Measurements from ENCODE around the gene EDIL3. TPM values are rescaled to one million over a fixed set of nuclear protein-coding genes. Genes with fewer than 3 reads are reported as not detected.
A peak's percentile ranks its signal among the peaks of the same experiment; 100 is the strongest.

EDIL3 gene
- total RNA-seq, 2 donors from 2014 or later, result 2.2 to 17.5 TPM

GRCh38 chr5:84086511-84086910 lies 298.2 kb downstream of the EDIL3 start:
- Mint-ChIP-seq H3K36me3 (ENCODE audit: low read depth) (no peaks in the 10 kb centered on the region), H3K4me1 (peaks cover 12% of the 10 kb centered on the region), H3K9me3 (no peaks in the 10 kb centered on the region), H3K27me3 (ENCODE audit: insufficient read depth) (peaks cover 3% of the 10 kb centered on the region), H3K27ac (no peak overlapping the region), H3K4me3 (no peak overlapping the region)
- no peak overlapping the region for H3K4me3 ChIP-seq (ENCODE audit: low read length)
- TF ChIP-seq CTCF (conservative IDR thresholded peaks at IDR 0.05), result no peak
- H3K27me3 ChIP-seq (ENCODE audit: control insufficient read depth, insufficient read depth, low read length, poor library complexity, severe bottlenecking), result no peaks in the 10 kb centered on the region
- no peaks in the 10 kb centered on the region for H3K4me1 ChIP-seq (ENCODE audit: control insufficient read depth, insufficient read depth, low read length)
- no peaks in the 10 kb centered on the region for H3K9me3 ChIP-seq (ENCODE audit: control insufficient read depth, low read length)
- DNase-seq, result no peak
- whole genome bisulfite sequencing, 2 experiments (ENCODE audit: insufficient coverage in 1 of 2, insufficient read length in 1 of 2), result 88 to 91% methylated on average over 5 to 6 of the region's 6 CpGs
- no peak overlapping the region for H3K27ac ChIP-seq (ENCODE audit: low read depth, low read length)
- H3K9ac ChIP-seq (ENCODE audit: extremely low read depth, low read length, poor library complexity, severe bottlenecking), result no peak overlapping the region
- H3K36me3 ChIP-seq (ENCODE audit: control insufficient read depth, insufficient read depth, low read length), result no peaks in the 10 kb centered on the region

DNA sequence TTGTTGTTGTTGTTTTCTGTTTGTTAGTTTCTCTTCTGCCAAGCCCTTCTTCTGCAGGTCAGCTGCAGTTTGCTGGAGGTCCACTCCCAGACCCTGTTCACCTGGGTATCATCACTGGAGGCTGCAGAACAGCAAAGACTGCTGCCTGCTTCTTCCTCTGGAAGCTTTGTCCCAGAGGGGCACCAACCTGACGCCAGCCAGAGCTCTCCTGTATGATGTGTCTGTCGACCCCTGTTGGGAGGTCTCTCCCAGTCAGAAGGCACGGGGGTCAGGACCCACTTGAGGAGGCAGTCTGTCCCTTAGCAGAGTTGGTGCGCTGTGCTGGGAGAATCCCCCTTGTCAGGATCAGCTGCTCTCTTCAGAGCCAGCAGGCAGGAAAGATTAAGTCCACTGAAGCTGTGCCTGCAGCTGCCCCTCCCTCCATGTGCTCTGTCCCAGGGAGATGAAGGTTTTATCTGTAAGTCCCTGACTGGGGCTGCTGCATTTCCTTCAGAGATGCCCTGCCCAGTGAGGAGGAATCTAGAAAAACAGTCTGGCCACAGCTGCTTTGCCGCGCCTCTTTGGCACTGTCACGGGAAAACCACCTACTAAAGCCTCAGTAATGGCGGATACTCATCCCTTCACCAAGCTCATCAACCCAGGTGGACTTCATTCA lies 299.2 kb downstream of the EDIL3 start:
- Histone ChIP-seq H3K4me3 (ENCODE audit: low read length) (no peak overlapping the region), H3K27ac (ENCODE audit: low read depth, low read length) (no peak overlapping the region), H3K27me3 (ENCODE audit: control insufficient read depth, insufficient read depth, low read length, poor library complexity, severe bottlenecking) (no peaks in the 10 kb centered on the region), H3K9ac (ENCODE audit: extremely low read depth, low read length, poor library complexity, severe bottlenecking) (no peak overlapping the region), H3K4me1 (ENCODE audit: control insufficient read depth, insufficient read depth, low read length) (no peaks in the 10 kb centered on the region), H3K9me3 (ENCODE audit: control insufficient read depth, low read length) (no peaks in the 10 kb centered on the region), H3K36me3 (ENCODE audit: control insufficient read depth, insufficient read depth, low read length) (no peaks in the 10 kb centered on the region)
- Mint-ChIP-seq H3K9me3 (no peaks in the 10 kb centered on the region), H3K36me3 (ENCODE audit: low read depth) (no peaks in the 10 kb centered on the region), H3K27me3 (ENCODE audit: insufficient read depth) (peaks cover 3% of the 10 kb centered on the region), H3K4me1 (peaks cover 8% of the 10 kb centered on the region), H3K4me3 (no peak overlapping the region), H3K27ac (no peak overlapping the region)
- TF ChIP-seq CTCF (conservative IDR thresholded peaks at IDR 0.05), result no peak
- peak; percentile 52 for DNase-seq
- WGBS, 2 experiments (ENCODE audit: insufficient coverage in 1 of 2, insufficient read length in 1 of 2), result 86 to 95% methylated on average over 7 to 8 of the region's 8 CpGs

- 89 to 100% methylated on average over 1 of the region's 1 CpG for WGBS, 2 experiments (ENCODE audit: insufficient coverage in 1 of 2, insufficient read length in 1 of 2)
- no peak overlapping the region for H3K9ac ChIP-seq (ENCODE audit: extremely low read depth, low read length, poor library complexity, severe bottlenecking)
- H3K4me1 Mint-ChIP-seq, result peaks cover 8% of the 10 kb centered on the region
- H3K27me3 Mint-ChIP-seq (ENCODE audit: insufficient read depth), result no peaks in the 10 kb centered on the region
- H3K4me3 Mint-ChIP-seq, result no peak overlapping the region
- no peaks in the 10 kb centered on the region for H3K36me3 Mint-ChIP-seq (ENCODE audit: low read depth)
- no peak overlapping the region for H3K4me3 ChIP-seq (ENCODE audit: low read length)
- H3K27ac ChIP-seq (ENCODE audit: low read depth, low read length), result no peak overlapping the region
- no peaks in the 10 kb centered on the region for H3K27me3 ChIP-seq (ENCODE audit: control insufficient read depth, insufficient read depth, low read length, poor library complexity, severe bottlenecking)
- H3K9me3 Mint-ChIP-seq, result no peaks in the 10 kb centered on the region
- no peaks in the 10 kb centered on the region for H3K36me3 ChIP-seq (ENCODE audit: control insufficient read depth, insufficient read depth, low read length)
- DNase-seq, result no peak
- no peaks in the 10 kb centered on the region for H3K9me3 ChIP-seq (ENCODE audit: control insufficient read depth, low read length)
- no peak overlapping the region for H3K27ac Mint-ChIP-seq
- no peaks in the 10 kb centered on the region for H3K4me1 ChIP-seq (ENCODE audit: control insufficient read depth, insufficient read depth, low read length)
- TF ChIP-seq CTCF (conservative IDR thresholded peaks at IDR 0.05), result peak; percentile 58
These were observed 303.8 kb downstream of the EDIL3 start for GRCh38 chr5:84080908-84081307.

All from endodermal cell (in vitro differentiated cells).